ENCODE results near the gene BLOC1S1. TPM values are rescaled to one million over a fixed set of nuclear protein-coding genes. Genes with fewer than 3 reads are reported as not detected.

Gene BLOC1S1
- total RNA-seq, 2 experiments from 2014 or later = 34.8 to 36.9 TPM

- Mint-ChIP-seq H3K27me3 (peaks cover 31% of the 10 kb centered on the region), H3K36me3 (ENCODE audit: low read depth) (no peaks in the 10 kb centered on the region), H3K9me3 (no peaks in the 10 kb centered on the region), H3K4me1 (ENCODE audit: low read depth) (peaks cover 19% of the 10 kb centered on the region), H3K4me3 (no peak overlapping the region), H3K27ac (no peak overlapping the region)
- no peak overlapping the region for H3K4me3 ChIP-seq (ENCODE audit: low read length)
- intact Hi-C loops (cut with DNase I, micrococcal nuclease) = no loop called here
- no peak for DNase-seq
- POLR2A ChIA-PET = interaction anchor here (0.6 kb wide), 1 partner anchor 11 kb away, joined by 3 read pairs; no protein-coding TSS in a partner anchor
- ATAC-seq (ENCODE audit: poor library complexity) = no peak
- H3K4me1 ChIP-seq (ENCODE audit: insufficient read depth, low read length) = peaks cover 18% of the 10 kb centered on the region
- CTCF ChIA-PET = no interaction called here
- H3K27ac ChIP-seq (ENCODE audit: low read depth in 1 of 2, low read length in 2 of 2) = no peak overlapping the region
- peaks cover 7 to 14% of the 10 kb centered on the region in 2 experiments for H3K27me3 ChIP-seq (ENCODE audit: control insufficient read depth in 1 of 2, insufficient read depth in 2 of 2, low read length in 2 of 2)
- no peaks in the 10 kb centered on the region for H3K9me3 ChIP-seq (ENCODE audit: control insufficient read depth in 1 of 2, insufficient read depth in 1 of 2, low read length in 2 of 2)
- no peak for TF ChIP-seq CTCF (IDR thresholded peaks at IDR 0.05)
- no peaks in the 10 kb centered on the region for H3K36me3 ChIP-seq (ENCODE audit: insufficient read depth, low read length)
These were observed 11.7 kb upstream of the BLOC1S1 start for GRCh38 chr12:55703901-55704761.

GRCh38 chr12:55704824-55705718 lies 10.8 kb upstream of the BLOC1S1 start:
- H3K4me3 ChIP-seq (ENCODE audit: low read length) = no peak overlapping the region
- ChIA-PET POLR2A (no interaction called here), CTCF (no interaction called here)
- peaks cover 7 to 21% of the 10 kb centered on the region in 2 experiments for H3K27me3 ChIP-seq (ENCODE audit: control insufficient read depth in 1 of 2, insufficient read depth in 2 of 2, low read length in 2 of 2)
- peaks cover 18% of the 10 kb centered on the region for H3K4me1 ChIP-seq (ENCODE audit: insufficient read depth, low read length)
- no peak overlapping the region for H3K27ac Mint-ChIP-seq
- no peak overlapping the region for H3K27ac ChIP-seq (ENCODE audit: low read depth in 1 of 2, low read length in 2 of 2)
- intact Hi-C loops (cut with DNase I, micrococcal nuclease) = no loop called here
- TF ChIP-seq CTCF (IDR thresholded peaks at IDR 0.05) = no peak
- no peaks in the 10 kb centered on the region for H3K9me3 ChIP-seq (ENCODE audit: control insufficient read depth in 1 of 2, insufficient read depth in 1 of 2, low read length in 2 of 2)
- no peaks in the 10 kb centered on the region for H3K9me3 Mint-ChIP-seq
- DNase-seq (no peak), ATAC-seq (ENCODE audit: poor library complexity) (no peak)
- peaks cover 39% of the 10 kb centered on the region for H3K27me3 Mint-ChIP-seq
- H3K4me3 Mint-ChIP-seq = no peak overlapping the region
- no peaks in the 10 kb centered on the region for H3K36me3 Mint-ChIP-seq (ENCODE audit: low read depth)
- H3K36me3 ChIP-seq (ENCODE audit: insufficient read depth, low read length) = no peaks in the 10 kb centered on the region
- peaks cover 21% of the 10 kb centered on the region for H3K4me1 Mint-ChIP-seq (ENCODE audit: low read depth)

- H3K9me3 ChIP-seq (ENCODE audit: control insufficient read depth in 1 of 2, insufficient read depth in 1 of 2, low read length in 2 of 2) = no peaks in the 10 kb centered on the region
- no peak overlapping the region for H3K27ac ChIP-seq (ENCODE audit: low read depth in 1 of 2, low read length in 2 of 2)
- ATAC-seq (ENCODE audit: poor library complexity) = no peak
- H3K36me3 ChIP-seq (ENCODE audit: insufficient read depth, low read length) = no peaks in the 10 kb centered on the region
- Mint-ChIP-seq H3K9me3 (no peaks in the 10 kb centered on the region), H3K4me1 (ENCODE audit: low read depth) (peaks cover 21% of the 10 kb centered on the region), H3K27ac (no peak overlapping the region), H3K4me3 (peak overlapping the region; percentile 11), H3K27me3 (peaks cover 39% of the 10 kb centered on the region), H3K36me3 (ENCODE audit: low read depth) (no peaks in the 10 kb centered on the region)
- peaks cover 7 to 21% of the 10 kb centered on the region in 2 experiments for H3K27me3 ChIP-seq (ENCODE audit: control insufficient read depth in 1 of 2, insufficient read depth in 2 of 2, low read length in 2 of 2)
- no peak for TF ChIP-seq CTCF (IDR thresholded peaks at IDR 0.05)
- no peak overlapping the region for H3K4me3 ChIP-seq (ENCODE audit: low read length)
- intact Hi-C loops (cut with DNase I, micrococcal nuclease) = no loop called here
- ChIA-PET POLR2A (no interaction called here), CTCF (no interaction called here)
- DNase-seq = peak in 2 of 14 experiments; percentile 33 to 44
- peaks cover 18% of the 10 kb centered on the region for H3K4me1 ChIP-seq (ENCODE audit: insufficient read depth, low read length)
These were observed 10.0 kb upstream of the BLOC1S1 start for GRCh38 chr12:55705782-55706402.
